Measurements from ENCODE around the gene ACSM3.

ACSM3 gene

GRCh38 chr16:20744922-20745440 is 18.8 kb upstream of the ACSM3 start:
- no peak overlapping the region for H3K27ac ChIP-seq (ENCODE audit: low read depth, low read length)

GRCh38 chr16:20746461-20746860 is 17.4 kb upstream of the ACSM3 start:
- H3K4me3 ChIP-seq (ENCODE audit: insufficient read depth, low read length, poor library complexity, severe bottlenecking) = no peak overlapping the region
- TF ChIP-seq CTCF (IDR thresholded peaks at IDR 0.05; ENCODE audit: insufficient read depth, low read length, poor library complexity, severe bottlenecking) (no peak), EZH2phosphoT487 (conservative IDR thresholded peaks at IDR 0.05; ENCODE audit: low read length) (no peak)
- H3K27ac ChIP-seq (ENCODE audit: low read depth, low read length) = no peak overlapping the region
- no peak overlapping the region for H2AFZ ChIP-seq (ENCODE audit: low read depth, low read length, severe bottlenecking)
- H4K20me1 ChIP-seq (ENCODE audit: low read depth, low read length) = no peaks in the 10 kb centered on the region
- no peaks in the 10 kb centered on the region for H3K79me2 ChIP-seq (ENCODE audit: insufficient read depth, low read length)
- H3K27me3 ChIP-seq (ENCODE audit: low read length) = no peaks in the 10 kb centered on the region
- no peak overlapping the region for H3K4me2 ChIP-seq (ENCODE audit: low read depth, low read length, poor library complexity, severe bottlenecking)
- H3K9me2 ChIP-seq (replicated peaks; ENCODE audit: insufficient read depth, low read length) = no peaks in the 10 kb centered on the region
- H3K9me3 ChIP-seq (ENCODE audit: insufficient read depth, low read length) = 0 out of 2 replicates have a peak, but pooled peaks cover 7% of the 10 kb centered on the region
- no peak overlapping the region for H3K9ac ChIP-seq (ENCODE audit: low read length)
- H3K36me3 ChIP-seq (ENCODE audit: low read length) = no peaks in the 10 kb centered on the region
- H3F3A ChIP-seq (ENCODE audit: insufficient read depth) = no peaks in the 10 kb centered on the region

More at GRCh38 chr16:20744922-20745440, 18.8 kb upstream of the ACSM3 start:
- Histone ChIP-seq H3K9ac (ENCODE audit: low read length) (no peak overlapping the region), H3K4me2 (ENCODE audit: low read depth, low read length, poor library complexity, severe bottlenecking) (no peak overlapping the region), H3K27me3 (ENCODE audit: low read length) (no peaks in the 10 kb centered on the region), H3K36me3 (ENCODE audit: low read length) (no peaks in the 10 kb centered on the region), H2AFZ (ENCODE audit: low read depth, low read length, severe bottlenecking) (no peak overlapping the region), H3F3A (ENCODE audit: insufficient read depth) (no peaks in the 10 kb centered on the region), H3K9me2 (replicated peaks; ENCODE audit: insufficient read depth, low read length) (no peaks in the 10 kb centered on the region), H4K20me1 (ENCODE audit: low read depth, low read length) (peaks cover 6% of the 10 kb centered on the region; the same call in 1 of the 2 replicates), H3K9me3 (ENCODE audit: insufficient read depth, low read length) (0 out of 2 replicates have a peak, but pooled peaks cover 7% of the 10 kb centered on the region), H3K4me3 (ENCODE audit: insufficient read depth, low read length, poor library complexity, severe bottlenecking) (no peak overlapping the region), H3K79me2 (ENCODE audit: insufficient read depth, low read length) (peaks cover 12% of the 10 kb centered on the region)
- no peak for TF ChIP-seq EZH2phosphoT487 (conservative IDR thresholded peaks at IDR 0.05; ENCODE audit: low read length)
- no peak for TF ChIP-seq CTCF (IDR thresholded peaks at IDR 0.05; ENCODE audit: insufficient read depth, low read length, poor library complexity, severe bottlenecking)

GRCh38 chr16:20747030-20747816 is 16.6 kb upstream of the ACSM3 start:
- Histone ChIP-seq H3K27me3 (ENCODE audit: low read length) (0 out of 2 replicates have a peak, but pooled peaks cover under 1% of the 10 kb centered on the region), H3K4me2 (ENCODE audit: low read depth, low read length, poor library complexity, severe bottlenecking) (no peak overlapping the region), H3K9ac (ENCODE audit: low read length) (no peak overlapping the region)

More at GRCh38 chr16:20747030-20747816, 16.6 kb upstream of the ACSM3 start:
- Histone ChIP-seq H3K9me3 (ENCODE audit: insufficient read depth, low read length) (0 out of 2 replicates have a peak, but pooled peaks cover 7% of the 10 kb centered on the region), H4K20me1 (ENCODE audit: low read depth, low read length) (no peaks in the 10 kb centered on the region), H3K9me2 (replicated peaks; ENCODE audit: insufficient read depth, low read length) (no peaks in the 10 kb centered on the region), H2AFZ (ENCODE audit: low read depth, low read length, severe bottlenecking) (no peak overlapping the region), H3K36me3 (ENCODE audit: low read length) (no peaks in the 10 kb centered on the region), H3K27ac (ENCODE audit: low read depth, low read length) (no peak overlapping the region), H3F3A (ENCODE audit: insufficient read depth) (no peaks in the 10 kb centered on the region), H3K4me3 (ENCODE audit: insufficient read depth, low read length, poor library complexity, severe bottlenecking) (no peak overlapping the region), H3K79me2 (ENCODE audit: insufficient read depth, low read length) (no peaks in the 10 kb centered on the region)
- TF ChIP-seq EZH2phosphoT487 (conservative IDR thresholded peaks at IDR 0.05; ENCODE audit: low read length) = no peak
- TF ChIP-seq CTCF (IDR thresholded peaks at IDR 0.05; ENCODE audit: insufficient read depth, low read length, poor library complexity, severe bottlenecking) = no peak
